Measurements from ENCODE around the gene RBMXL2.

GRCh38 chr11:7062534-7062933 lies 26.3 kb upstream of the RBMXL2 start:
- no peak for TF ChIP-seq GATA2 (IDR thresholded peaks at IDR 0.05; ENCODE audit: low read depth, low read length)
- no peak for TF ChIP-seq GATA3 (IDR thresholded peaks at IDR 0.05; ENCODE audit: low read depth, low read length)

Measured in SH-SY5Y (cell line).